Ramos (cell line): ENCODE measurements around the gene KRTAP10-9.
"Not testable (repeated sequence)": the region's sequence is repeated elsewhere in the genome, so short reads cannot be mapped to it uniquely, and the experiment has no call there.

Experiments
- in situ Hi-C: fragments of 300-500 bp; cut with MboI; formaldehyde crosslinking; loops from one replicate; pipeline ENCODE4 v1.14.3; 2022; ENCODE audit warnings: low sequenced_read_pairs; ENCODE audit not compliant: unreplicated experiment

KRTAP10-9 gene

GRCh38 chr21:44613386-44614155 is 13.3 kb upstream of the KRTAP10-9 start:
- in situ Hi-C loops = no loop called here

- in situ Hi-C loops = no loop called here
These were observed 12.7 kb upstream of the KRTAP10-9 start for GRCh38 chr21:44614161-44614631.

- in situ Hi-C loops = no loop called here
These were observed 11.9 kb upstream of the KRTAP10-9 start for GRCh38 chr21:44614961-44615391.

GRCh38 chr21:44615466-44615865 is 11.4 kb upstream of the KRTAP10-9 start:
- in situ Hi-C loops = no loop called here

DNA sequence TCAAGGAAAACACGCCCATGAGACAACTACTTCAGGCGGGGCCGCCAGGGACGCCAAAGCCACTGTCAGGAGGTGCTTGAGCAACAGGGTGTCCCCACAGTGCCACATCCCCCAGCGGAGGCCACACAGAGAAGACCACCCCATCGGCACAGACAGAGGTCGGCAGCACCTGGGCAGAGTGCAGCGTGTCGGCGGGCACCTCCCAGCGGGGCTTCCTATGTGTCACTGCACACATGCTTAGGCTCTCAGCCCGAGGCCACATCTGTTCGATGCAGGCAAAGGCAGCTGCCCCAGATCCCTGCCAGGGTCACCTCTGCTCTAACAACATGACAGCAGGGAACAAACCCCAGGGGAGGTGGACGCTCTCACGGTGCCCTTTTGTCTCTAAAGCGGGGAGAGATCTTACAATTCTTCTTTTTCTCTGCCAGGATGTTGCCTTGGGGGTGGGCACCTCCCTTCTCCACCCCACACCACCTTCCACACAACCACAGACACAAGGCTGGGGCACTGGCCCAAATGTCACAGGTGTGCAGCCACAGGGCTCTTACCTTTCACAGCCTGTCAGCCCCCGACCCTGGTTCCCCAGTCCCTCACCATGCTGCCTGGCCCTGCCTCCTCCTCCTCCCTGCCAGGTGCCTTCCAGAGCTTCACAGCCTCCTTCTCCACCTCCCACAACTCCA is 10.8 kb upstream of the KRTAP10-9 start:
- in situ Hi-C loops = no loop called here

GRCh38 chr21:44616591-44616926 is 10.3 kb upstream of the KRTAP10-9 start:
- in situ Hi-C loops = no loop called here

DNA sequence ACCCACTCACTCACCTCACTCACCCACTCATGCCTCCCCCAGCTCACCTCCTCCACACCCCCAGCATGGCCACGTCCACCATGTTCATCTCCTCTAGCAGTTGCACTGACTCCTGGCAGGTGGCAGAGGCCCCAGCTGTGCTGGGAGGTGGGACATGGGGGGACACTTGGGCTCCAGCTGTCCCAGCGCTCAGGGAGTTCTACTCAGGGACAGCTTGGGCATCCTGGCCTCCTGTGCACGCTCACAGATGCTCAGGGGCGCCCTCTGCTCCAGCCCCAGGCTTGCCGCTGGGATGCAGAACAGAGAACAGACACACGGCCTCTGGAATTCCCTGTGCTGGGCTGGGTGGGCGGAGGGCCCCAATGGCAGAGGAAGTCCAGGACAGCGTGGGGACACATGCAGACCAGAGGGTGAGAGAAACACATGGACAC is 9.8 kb upstream of the KRTAP10-9 start:
- in situ Hi-C loops = no loop called here

GRCh38 chr21:44618504-44618903 is 8.4 kb upstream of the KRTAP10-9 start:
- in situ Hi-C loops = no loop called here

- in situ Hi-C loops = no loop called here
These were observed 8.0 kb upstream of the KRTAP10-9 start for GRCh38 chr21:44618909-44619308.

DNA sequence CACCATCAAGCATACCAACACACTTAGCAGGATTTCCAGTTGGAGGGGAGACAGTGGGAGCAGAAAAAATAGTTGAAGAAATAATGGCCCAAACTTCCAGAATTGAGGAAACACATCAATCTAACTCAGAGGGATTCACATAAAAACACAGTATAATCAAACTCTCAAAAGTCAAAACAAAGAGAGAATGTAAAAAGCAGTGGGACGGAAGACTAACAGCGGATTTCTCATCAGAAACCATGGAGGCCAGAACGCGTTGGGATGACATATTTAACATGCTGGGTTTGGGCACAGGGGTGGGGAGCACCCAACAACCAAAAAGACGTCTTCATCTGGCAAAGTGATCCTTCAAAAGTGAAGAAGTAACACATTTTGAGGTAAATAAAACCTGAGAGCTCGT is 7.0 kb upstream of the KRTAP10-9 start:
- in situ Hi-C loops = no loop called here

DNA sequence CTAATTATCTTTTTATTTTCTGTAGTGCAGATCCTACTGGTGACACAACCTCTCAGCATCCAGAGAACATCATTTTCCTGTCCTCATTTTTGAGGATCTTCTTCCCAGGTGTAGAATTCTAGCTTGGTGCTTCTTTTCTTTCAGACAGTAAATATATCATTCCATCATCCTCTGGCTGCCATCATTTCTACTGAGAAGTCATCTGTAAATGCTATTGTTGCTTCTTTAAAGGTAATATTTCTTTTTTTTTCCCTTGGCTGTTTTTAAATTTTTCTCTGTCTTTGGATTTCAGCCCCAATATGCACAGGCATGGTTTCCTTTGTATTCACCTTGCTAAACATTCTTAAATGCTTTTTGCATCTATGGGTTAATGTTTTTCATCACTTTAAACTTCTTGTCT is 3.3 kb upstream of the KRTAP10-9 start:
- in situ Hi-C loops = no loop called here

DNA sequence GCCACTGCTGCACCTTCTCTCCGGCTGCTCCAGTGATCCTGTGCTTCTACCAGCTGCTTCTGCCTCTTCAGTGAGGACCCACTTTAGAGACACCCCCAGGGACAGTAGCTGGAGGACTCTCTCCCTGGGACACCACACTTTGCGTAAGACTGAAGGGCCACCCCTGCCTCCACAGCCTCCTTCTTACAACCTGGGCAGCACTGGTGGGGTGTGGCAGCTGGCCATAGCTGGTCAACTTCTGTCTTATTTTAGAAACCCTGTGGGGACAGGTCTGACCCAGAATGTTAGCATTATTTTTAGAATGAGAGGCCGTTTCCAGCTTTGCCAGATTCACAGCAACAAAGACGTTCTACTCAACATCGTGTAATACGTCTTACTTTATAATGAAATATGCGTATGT is 1.1 kb upstream of the KRTAP10-9 start:
- in situ Hi-C loops = no loop called here

DNA sequence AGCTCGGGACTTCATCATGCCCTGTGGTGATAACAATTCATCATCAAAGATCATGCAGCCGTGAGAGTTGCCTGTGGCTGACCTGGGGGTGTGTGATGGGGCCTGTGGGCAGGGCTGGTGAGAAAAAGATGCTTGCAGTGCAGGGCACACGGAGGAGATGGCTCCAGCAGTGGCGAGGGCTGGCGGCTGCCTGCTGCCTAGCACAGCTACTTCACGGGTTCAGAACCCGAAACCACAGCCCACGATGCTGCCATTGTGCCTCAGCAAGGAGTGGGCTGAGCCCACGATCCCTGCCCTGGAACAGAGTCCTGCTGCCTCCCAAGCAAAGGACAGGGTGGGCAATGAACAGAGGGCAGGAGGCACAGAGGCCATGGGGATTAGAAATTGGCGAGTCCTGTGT is 631 bp upstream of the KRTAP10-9 start:
- in situ Hi-C loops = no loop called here

GRCh38 chr21:44627181-44627822 is 409 bp downstream of the KRTAP10-9 start:
- in situ Hi-C loops = not testable (repeated sequence)

DNA sequence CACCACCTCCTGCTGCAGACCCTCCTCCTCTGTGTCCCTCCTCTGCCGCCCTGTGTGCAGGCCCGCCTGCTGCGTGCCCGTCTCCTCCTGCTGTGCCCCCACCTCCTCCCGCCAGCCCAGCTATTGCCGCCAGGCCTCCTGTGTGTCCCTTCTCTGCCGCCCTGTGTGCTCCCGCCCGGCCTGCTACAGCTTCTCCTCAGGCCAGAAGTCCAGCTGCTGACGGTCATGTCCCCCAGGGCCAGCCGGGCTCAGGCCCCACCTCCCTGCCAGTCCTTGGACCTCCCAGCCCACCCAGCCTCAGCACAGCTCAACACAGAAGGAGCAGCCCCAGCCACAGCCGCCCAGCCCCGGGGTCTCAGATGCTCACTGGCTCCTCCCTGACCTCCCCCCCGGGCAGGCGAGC is 939 bp downstream of the KRTAP10-9 start:
- in situ Hi-C loops = not testable (repeated sequence)

GRCh38 chr21:44628707-44629391 is 2.0 kb downstream of the KRTAP10-9 start:
- in situ Hi-C loops = no loop called here

DNA sequence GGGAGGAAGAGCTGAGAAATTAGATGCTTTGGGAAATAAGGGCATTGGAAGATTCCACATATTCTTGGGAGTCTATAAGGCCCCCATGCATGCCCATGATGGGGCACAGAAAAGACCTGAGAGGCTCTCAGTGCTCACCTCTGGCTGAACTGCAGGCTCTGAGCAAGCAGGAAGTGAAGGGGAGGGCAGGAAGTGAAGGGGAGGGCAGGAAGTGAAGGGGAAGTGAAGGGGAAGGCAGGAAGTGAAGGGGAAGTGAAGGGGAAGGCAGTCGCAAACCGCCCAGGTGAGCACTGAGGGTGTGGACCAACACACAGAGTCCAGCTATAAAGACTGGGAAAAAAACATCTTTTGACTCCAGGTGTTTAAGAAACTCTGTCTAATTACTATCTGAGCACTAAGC is 3.5 kb downstream of the KRTAP10-9 start:
- in situ Hi-C loops = no loop called here

- in situ Hi-C loops = no loop called here
These were observed 5.2 kb downstream of the KRTAP10-9 start for GRCh38 chr21:44632067-44632466.

GRCh38 chr21:44636209-44637017 is 9.5 kb downstream of the KRTAP10-9 start:
- in situ Hi-C loops = no loop called here
